ENCODE measurements around the gene TCF3.

GRCh38 chr19:1699386-1699785, 47.0 kb upstream of the TCF3 start:
- TF ChIP-seq GATA2 (IDR thresholded peaks at IDR 0.05; ENCODE audit: low read depth, low read length) (no peak), GATA3 (IDR thresholded peaks at IDR 0.05; ENCODE audit: low read depth, low read length) (no peak)

Measured in SH-SY5Y (cell line).